ENCODE measurements around the gene COPS9. TPM values are rescaled to one million over a fixed set of nuclear protein-coding genes. Genes with fewer than 3 reads are reported as not detected.

The COPS9 gene
- total RNA-seq, 1 experiment from 2014 or later, result 188 TPM

- no peak for DNase-seq (ENCODE audit: low spot score)
Observed at GRCh38 chr2:240134956-240135520, 1.1 kb downstream of the COPS9 start.

DNA sequence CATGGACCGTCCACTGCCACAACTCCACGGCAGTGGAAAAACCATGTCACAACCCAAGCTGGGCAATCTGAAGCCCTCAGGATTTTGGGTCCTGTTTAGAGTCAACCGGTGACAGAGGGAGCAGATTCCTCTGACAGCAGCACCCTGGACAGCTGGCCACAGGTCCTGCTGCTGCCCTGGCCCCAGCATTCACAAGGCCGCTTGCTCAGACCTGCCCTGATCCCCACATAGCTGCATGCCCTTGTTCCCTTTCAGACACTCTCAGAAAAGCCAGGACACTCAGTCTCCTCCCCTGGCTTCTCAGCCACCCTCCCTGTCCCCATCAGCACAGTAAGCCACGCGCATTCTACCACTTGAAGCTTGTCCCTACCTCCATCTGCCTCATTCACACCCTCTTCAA is 1.6 kb downstream of the COPS9 start:
- no peak for DNase-seq (ENCODE audit: low spot score)

DNA sequence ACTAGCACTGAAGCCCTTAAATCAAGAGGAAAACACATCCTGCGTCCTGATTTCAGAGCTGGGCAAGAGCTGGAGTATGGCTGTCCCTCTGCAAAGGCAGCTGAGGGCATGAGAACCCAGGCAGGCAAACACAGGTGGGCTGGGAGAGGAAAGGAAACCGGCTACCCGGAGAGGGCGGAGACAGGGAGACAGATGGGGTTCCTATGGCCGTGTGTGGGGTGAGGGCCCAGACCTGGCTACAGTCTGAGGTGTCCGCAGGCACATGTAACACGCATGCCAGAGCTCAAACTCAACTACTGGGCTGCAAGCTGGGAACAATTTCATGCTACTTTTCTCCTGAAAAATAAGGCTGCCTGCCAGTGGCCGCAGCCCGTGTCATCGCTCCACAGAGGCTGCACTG is 2.7 kb downstream of the COPS9 start:
- DNase-seq (ENCODE audit: low spot score), result no peak

DNA sequence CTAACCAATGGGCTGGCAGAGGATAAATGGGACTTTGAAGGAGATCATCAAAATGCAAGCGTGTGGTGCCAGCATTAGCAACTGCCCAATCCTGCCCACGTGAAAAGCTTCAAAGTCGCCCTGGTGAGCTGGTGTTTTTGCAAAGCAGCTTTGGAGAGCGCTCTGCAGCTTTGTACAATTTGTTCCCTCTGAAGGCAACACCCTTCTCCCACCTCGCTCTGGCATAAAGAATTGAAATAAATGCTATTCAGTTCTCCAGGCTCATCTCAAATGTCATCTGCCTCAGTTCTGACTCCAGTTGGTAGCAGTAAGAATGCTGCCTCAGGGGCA is 3.5 kb downstream of the COPS9 start:
- no peak for DNase-seq (ENCODE audit: low spot score)

- no peak for DNase-seq (ENCODE audit: low spot score)
Observed at GRCh38 chr2:240131941-240132650, 4.0 kb downstream of the COPS9 start.

- no peak for DNase-seq (ENCODE audit: low spot score)
Observed at GRCh38 chr2:240131296-240131695, 4.8 kb downstream of the COPS9 start.

GRCh38 chr2:240130393-240131195 is 5.5 kb downstream of the COPS9 start:
- no peak for DNase-seq (ENCODE audit: low spot score)

- no peak for DNase-seq (ENCODE audit: low spot score)
Observed at GRCh38 chr2:240129731-240130392, 6.2 kb downstream of the COPS9 start.

GRCh38 chr2:240129311-240129710 is 6.8 kb downstream of the COPS9 start:
- DNase-seq (ENCODE audit: low spot score), result no peak

- no peak for DNase-seq (ENCODE audit: low spot score)
Observed at GRCh38 chr2:240128608-240129145, 7.4 kb downstream of the COPS9 start.

DNA sequence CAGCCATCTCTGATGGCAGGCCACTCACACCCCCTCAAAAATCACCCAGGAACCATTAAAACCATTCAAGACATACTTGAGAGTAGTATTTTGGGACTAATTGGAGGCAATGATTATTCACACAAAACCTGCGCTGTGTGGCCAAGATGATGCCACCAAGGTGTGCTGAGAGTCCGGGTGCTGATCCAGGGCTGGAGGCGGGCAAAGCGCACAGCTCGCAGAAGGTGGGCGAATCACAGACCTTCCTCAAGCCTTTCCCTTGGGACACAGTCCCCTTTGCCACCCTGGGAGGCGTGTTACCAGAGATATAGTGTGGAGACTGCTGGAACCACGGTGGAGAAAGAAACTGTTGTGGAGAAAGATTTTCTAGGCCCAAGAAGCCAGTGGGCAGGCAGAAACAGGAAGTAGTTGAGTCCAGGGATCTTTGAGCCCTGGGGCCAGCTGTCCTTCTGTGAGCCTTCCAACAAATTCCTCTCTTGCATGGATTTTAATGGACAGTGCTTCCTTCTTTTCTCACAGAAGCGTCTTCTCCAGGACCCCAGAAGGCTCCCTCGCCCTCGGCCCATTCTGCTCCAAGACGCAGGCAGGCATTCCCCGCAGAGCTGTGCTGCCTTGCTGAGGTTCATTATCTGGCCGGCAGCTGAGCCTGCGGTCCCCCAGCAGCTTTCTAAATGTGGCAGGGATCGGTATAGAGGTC is 8.0 kb downstream of the COPS9 start:
- DNase-seq (ENCODE audit: low spot score), result no peak

- DNase-seq (ENCODE audit: low spot score), result no peak
Observed at GRCh38 chr2:240127191-240127750, 8.8 kb downstream of the COPS9 start.

- DNase-seq (ENCODE audit: low spot score), result no peak
Observed at GRCh38 chr2:240126731-240127130, 9.4 kb downstream of the COPS9 start.

DNA sequence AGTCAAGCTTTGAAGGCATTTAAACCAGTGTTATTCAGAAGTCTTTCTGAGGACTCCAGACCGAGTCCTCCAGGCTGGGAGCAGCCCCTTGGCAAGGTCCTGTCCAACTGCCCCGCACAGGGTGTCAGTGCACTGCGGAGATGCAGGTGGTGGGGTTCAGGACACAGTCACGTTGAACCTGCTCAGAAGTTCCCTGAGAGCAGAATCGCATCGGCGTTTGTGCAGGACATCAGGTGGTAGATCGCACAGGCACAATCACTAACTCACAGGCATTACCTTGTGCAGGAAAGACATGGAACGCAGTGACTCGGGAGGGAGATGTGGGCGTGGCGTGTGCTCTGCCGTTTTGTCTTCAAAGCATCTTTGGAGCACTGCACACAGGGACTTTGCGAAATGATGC is 10.4 kb downstream of the COPS9 start:
- DNase-seq (ENCODE audit: low spot score), result no peak

DNA sequence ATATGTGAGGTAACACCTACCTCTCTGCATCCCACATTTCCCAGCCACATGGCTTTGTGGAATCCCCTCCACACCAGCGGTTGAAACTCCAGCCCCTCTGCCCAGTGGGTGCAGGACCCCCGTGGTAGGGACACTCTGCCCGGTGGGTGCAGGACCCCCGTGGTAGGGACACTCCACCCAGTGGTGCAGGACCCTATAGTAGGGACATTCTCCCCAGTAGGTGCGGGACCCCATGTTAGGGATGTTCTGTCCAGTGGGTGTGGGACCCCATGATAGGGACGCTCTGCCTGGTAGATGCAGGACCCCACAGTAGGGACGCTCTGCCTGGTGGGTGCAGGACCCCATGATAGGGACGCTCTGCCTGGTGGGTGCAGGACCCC is 11.5 kb downstream of the COPS9 start:
- DNase-seq (ENCODE audit: low spot score), result no peak

- no peak for DNase-seq (ENCODE audit: low spot score)
Observed at GRCh38 chr2:240123821-240124650, 12.1 kb downstream of the COPS9 start.

- no peak for DNase-seq (ENCODE audit: low spot score)
Observed at GRCh38 chr2:240121675-240122074, 14.4 kb downstream of the COPS9 start.

DNA sequence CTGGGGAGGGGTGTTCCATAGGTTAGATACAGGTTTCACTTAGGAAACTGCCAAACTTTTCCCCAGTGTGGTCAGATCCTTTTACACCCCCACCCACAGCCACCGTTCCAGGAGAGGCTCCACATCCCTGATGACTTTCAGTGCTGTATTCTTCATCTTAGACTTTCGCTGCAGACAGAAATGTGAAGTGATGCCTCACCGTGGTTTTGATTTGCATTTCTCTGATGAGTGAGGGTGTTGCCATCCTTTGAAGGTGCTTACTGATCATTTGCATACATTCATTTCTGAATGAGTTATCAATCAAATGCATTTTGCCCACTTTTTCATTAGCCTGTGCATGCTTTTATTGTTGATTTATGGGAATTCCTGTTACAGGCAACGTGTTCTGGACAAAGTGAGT is 14.9 kb downstream of the COPS9 start:
- DNase-seq (ENCODE audit: low spot score), result no peak

- DNase-seq (ENCODE audit: low spot score), result no peak
Observed at GRCh38 chr2:240114233-240114632, 21.9 kb downstream of the COPS9 start.

DNA sequence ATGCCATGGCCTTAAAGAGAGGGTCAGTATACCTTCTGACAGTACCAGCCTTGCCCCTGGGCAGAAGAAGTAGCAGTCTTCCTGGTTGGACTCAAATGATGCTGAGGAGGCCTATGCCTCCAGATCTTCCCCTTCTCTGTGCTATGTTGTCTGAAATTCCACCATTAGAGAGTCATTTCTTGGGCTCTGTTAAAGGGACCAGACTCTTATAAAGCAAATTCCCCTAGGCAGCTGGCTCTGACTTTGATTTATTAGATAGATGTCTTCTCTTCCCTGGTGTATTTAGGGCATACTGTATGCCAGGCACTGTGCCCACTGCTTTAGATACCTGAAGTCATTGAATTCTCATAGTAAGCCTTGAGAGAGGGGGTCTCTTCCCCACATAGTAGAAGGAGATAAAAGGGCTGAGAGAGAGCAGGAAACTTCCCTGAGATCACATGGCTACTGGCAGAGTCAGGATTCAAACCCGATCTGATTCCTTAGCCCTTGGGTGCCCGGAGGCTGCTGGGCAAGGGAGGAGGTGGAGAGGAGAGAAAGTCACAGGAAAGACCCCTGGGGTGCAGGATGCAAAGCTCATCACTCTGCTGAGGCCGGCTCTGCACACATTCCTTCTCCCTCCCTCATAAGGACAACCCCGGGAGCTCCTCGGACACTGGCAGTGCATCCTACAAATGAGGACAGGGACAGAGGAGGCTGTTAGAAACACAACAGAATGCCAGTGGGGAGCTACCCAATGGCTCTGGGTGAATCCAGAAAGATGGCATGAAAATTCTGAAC is 23.0 kb downstream of the COPS9 start:
- no peak for DNase-seq (ENCODE audit: low spot score)
